Mesendoderm (in vitro differentiated cells): ENCODE data around the gene ABCA2.

ENCODE experiments used
- DNase-seq: peaks from one replicate; pipeline ENCODE4 v3.0.0; 2013
- H2AK5ac ChIP-seq: 2 replicates; pipeline ENCODE4 v1.6.1; 2013; ENCODE audit warnings: low read length, inconsistent platforms
- H2BK120ac ChIP-seq: 2 replicates; pipeline ENCODE4 v1.6.1; 2013; ENCODE audit warnings: low read depth, mild to moderate bottlenecking, low read length, moderate library complexity, mixed read lengths
- H2BK15ac ChIP-seq: replicated peaks from 2 replicates; pipeline ENCODE4 v1.6.1; 2013; ENCODE audit warnings: low read depth, mild to moderate bottlenecking, moderate library complexity
- H2BK5ac ChIP-seq: 2 replicates; pipeline ENCODE4 v1.6.1; 2013; ENCODE audit warnings: low read length, inconsistent platforms
- H3K18ac ChIP-seq: 2 replicates; pipeline ENCODE4 v1.6.1; 2013; ENCODE audit warnings: mild to moderate bottlenecking, low read length, mixed read lengths
- H3K23ac ChIP-seq: one replicate; pipeline ENCODE4 v1.6.1; 2013; ENCODE audit warnings: low read length
- H3K27ac ChIP-seq: 2 replicates; pipeline ENCODE4 v1.5.1; 2013; ENCODE audit warnings: low read depth, mild to moderate bottlenecking, inconsistent platforms, low read length, moderate library complexity
- H3K27me3 ChIP-seq: 2 replicates; pipeline ENCODE4 v1.6.1; 2013; ENCODE audit warnings: low read length, control low read depth, mild to moderate bottlenecking, inconsistent platforms; ENCODE audit not compliant: insufficient read depth, poor library complexity
- H3K36me3 ChIP-seq: 2 replicates; pipeline ENCODE4 v1.6.1; 2013; ENCODE audit warnings: low read length, inconsistent platforms; ENCODE audit not compliant: control insufficient read depth, insufficient read depth
- H3K4ac ChIP-seq: one replicate; pipeline ENCODE4 v1.6.1; 2013; ENCODE audit warnings: low read depth, mild to moderate bottlenecking, low read length, moderate library complexity
- H3K4me1 ChIP-seq: 2 replicates; pipeline ENCODE4 v1.6.1; 2013; ENCODE audit warnings: low read depth, low read length, inconsistent platforms; ENCODE audit not compliant: control insufficient read depth
- H3K4me2 ChIP-seq: 2 replicates; pipeline ENCODE4 v1.6.1; 2013; ENCODE audit warnings: low read length
- H3K4me3 ChIP-seq: 2 replicates; pipeline ENCODE4 v1.5.1; 2013; ENCODE audit warnings: mild to moderate bottlenecking, low read length
- H3K56ac ChIP-seq: one replicate; pipeline ENCODE4 v1.6.1; 2013; ENCODE audit warnings: low read length
- H3K79me1 ChIP-seq: 2 replicates; pipeline ENCODE4 v1.6.1; 2013; ENCODE audit warnings: low read length, inconsistent platforms
- H3K79me2 ChIP-seq: 2 replicates; pipeline ENCODE4 v1.6.1; 2013; ENCODE audit warnings: mild to moderate bottlenecking, low read length; ENCODE audit not compliant: control insufficient read depth, insufficient read depth
- H3K9ac ChIP-seq: 2 replicates; pipeline ENCODE4 v1.6.1; 2013; ENCODE audit warnings: low read length, inconsistent platforms
- H4K5ac ChIP-seq: one replicate; pipeline ENCODE4 v1.6.1; 2013; ENCODE audit warnings: low read length
- H4K8ac ChIP-seq: one replicate; pipeline ENCODE4 v1.6.1; 2013; ENCODE audit warnings: low read depth, mild to moderate bottlenecking, control low read depth, low read length, moderate library complexity
- whole genome bisulfite sequencing: extraction: QIAGEN DNeasy Blood & Tissue Kit; methylation state at CpG from one replicate; pipeline ENCODE4 v1.1.7; 2013; ENCODE audit warnings: low lambda C conversion rate, missing lambda C conversion rate; ENCODE audit not compliant: insufficient coverage; ENCODE audit errors: extremely low coverage; 5-methylcytosine and 5-hydroxymethylcytosine counted together

ABCA2 gene

DNA sequence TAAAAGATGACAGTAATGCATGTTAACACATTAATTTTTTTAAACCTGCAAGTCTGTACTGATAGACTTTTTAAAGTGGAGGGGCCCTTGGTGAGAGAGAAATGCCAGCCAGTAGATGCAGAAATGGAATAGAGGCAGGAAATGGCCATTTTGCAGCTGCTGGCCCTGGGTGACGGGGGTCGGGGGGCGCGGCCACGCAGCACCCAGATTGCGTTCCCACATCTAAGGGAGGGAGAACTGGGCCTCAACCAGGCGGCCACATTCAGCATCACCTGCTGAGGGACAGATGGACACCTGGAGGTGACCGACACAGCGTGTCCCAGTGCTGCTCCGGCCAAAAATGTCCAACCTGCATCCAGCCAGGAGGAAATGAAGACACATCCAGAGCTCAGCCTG lies 25.4 kb downstream of the ABCA2 start:
- WGBS, result no CpG with 5 or more reads among the region's 10 CpGs
- Histone ChIP-seq H2BK5ac (no peak overlapping the region), H3K4me3 (no peak overlapping the region)

DNA sequence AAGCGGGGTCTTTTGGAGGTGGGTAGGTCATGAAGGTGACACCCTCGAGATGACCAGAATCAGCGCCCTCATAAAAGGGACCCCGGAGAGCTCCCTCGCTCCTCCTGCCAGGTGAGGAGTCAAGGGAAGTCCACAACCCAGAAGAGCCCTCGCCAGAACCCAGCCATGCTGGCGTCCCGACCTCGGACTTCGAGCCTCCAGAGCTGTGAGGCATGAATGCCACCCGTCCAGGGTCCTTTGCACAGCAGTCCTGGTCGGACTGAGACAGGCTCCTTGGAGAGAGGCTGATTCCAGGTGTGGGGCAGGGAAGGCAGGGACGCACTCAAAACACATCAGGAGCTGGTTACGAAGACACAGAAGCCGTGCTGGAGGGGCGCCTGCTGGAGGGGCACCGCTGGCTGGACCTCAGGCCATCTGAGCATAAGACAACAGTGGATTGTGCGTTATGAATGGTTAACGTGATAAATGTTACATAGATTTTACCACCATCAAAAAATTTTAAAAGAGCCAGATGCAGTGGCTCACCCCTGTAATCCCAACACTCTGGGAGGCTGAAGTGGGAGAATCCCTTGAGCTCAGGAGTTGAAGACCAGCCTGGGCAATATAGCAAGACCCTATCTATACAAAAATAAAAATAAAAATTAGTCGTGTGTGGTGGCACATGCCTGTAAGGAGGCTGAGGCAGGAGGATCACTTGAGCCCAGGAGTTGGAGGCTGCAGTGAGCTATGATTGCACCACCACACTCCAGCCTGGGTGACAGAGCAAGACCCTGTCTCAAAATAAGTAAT lies 26.0 kb downstream of the ABCA2 start:
- Histone ChIP-seq H3K79me1 (no peaks in the 10 kb centered on the region), H2BK15ac (no peak overlapping the region), H2BK5ac (no peak overlapping the region), H3K23ac (no peak overlapping the region), H3K27ac (no peak overlapping the region), H3K4me3 (no peak overlapping the region), H2BK120ac (no peak overlapping the region), H2AK5ac (no peak overlapping the region), H4K8ac (no peak overlapping the region), H3K27me3 (no peaks in the 10 kb centered on the region), H3K18ac (no peak overlapping the region), H4K5ac (no peak overlapping the region), H3K4me1 (peaks cover 3% of the 10 kb centered on the region), H3K9ac (no peak overlapping the region), H3K36me3 (no peaks in the 10 kb centered on the region), H3K56ac (no peak overlapping the region), H3K4ac (no peak overlapping the region), H3K79me2 (no peaks in the 10 kb centered on the region), H3K4me2 (no peak overlapping the region)
- no CpG with 5 or more reads among the region's 20 CpGs for WGBS
- no peak for DNase-seq

More for the DNA sequence above, 25.4 kb downstream of the ABCA2 start:
- no peak overlapping the region for H4K8ac ChIP-seq
- H4K5ac ChIP-seq, result no peak overlapping the region
- H3K56ac ChIP-seq, result no peak overlapping the region
- no peak overlapping the region for H2AK5ac ChIP-seq
- H3K23ac ChIP-seq, result no peak overlapping the region
- H3K27me3 ChIP-seq, result no peaks in the 10 kb centered on the region
- no peak for DNase-seq
- no peaks in the 10 kb centered on the region for H3K36me3 ChIP-seq
- H3K4me1 ChIP-seq, result no peaks in the 10 kb centered on the region
- H3K27ac ChIP-seq, result no peak overlapping the region
- no peak overlapping the region for H3K9ac ChIP-seq
- H3K79me2 ChIP-seq, result no peaks in the 10 kb centered on the region
- no peaks in the 10 kb centered on the region for H3K79me1 ChIP-seq
- no peak overlapping the region for H3K18ac ChIP-seq
- H2BK15ac ChIP-seq, result no peak overlapping the region
- no peak overlapping the region for H2BK120ac ChIP-seq
- H3K4ac ChIP-seq, result no peak overlapping the region
- H3K4me2 ChIP-seq, result no peak overlapping the region

DNA sequence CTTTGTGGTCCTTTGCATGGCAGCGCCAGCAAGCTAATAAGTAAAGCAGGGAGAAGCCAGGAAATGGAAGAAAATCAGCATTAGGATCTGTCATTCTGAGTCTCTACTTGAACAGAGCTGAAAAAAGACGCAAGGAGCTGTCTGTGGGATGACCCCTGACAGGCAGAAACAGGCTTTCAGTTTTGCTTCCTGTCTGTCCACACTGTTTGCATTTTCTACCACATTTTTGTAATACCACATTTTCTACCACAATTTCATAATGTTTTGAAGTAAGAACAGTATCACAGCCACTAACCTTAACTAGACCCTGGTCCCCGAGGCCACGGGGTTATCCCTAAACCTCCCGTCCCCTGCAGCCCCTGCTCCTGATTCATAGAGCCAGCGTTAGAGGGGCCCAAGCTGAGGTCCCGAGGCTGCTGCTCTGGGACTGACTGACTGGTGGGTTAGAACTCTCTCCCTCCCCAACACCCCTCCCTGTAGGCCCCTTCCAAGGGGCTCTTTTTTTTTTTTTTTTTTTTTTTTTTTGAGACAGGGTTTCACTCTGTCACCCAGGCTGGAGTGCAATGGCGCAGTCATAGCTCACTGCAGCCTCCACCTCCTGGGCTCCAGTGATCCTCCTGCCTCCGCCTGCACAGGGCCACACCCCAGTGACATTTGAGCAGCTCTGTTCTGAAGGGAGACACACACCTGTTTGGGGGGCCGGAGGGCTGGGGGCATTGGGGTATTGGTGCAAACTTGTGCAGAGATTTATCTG lies 27.7 kb downstream of the ABCA2 start:
- Histone ChIP-seq H3K36me3 (no peaks in the 10 kb centered on the region), H2BK15ac (no peak overlapping the region), H3K79me1 (no peaks in the 10 kb centered on the region), H3K27ac (no peak overlapping the region), H3K18ac (no peak overlapping the region), H4K8ac (no peak overlapping the region), H3K4me2 (no peak overlapping the region), H3K23ac (no peak overlapping the region), H3K4me1 (peaks cover 3% of the 10 kb centered on the region), H3K56ac (no peak overlapping the region), H3K79me2 (no peaks in the 10 kb centered on the region), H4K5ac (no peak overlapping the region), H3K4me3 (no peak overlapping the region), H3K4ac (no peak overlapping the region), H2BK120ac (no peak overlapping the region), H3K9ac (no peak overlapping the region), H2AK5ac (no peak overlapping the region), H3K27me3 (no peaks in the 10 kb centered on the region), H2BK5ac (no peak overlapping the region)
- no CpG with 5 or more reads among the region's 10 CpGs for WGBS
- DNase-seq, result no peak

DNA sequence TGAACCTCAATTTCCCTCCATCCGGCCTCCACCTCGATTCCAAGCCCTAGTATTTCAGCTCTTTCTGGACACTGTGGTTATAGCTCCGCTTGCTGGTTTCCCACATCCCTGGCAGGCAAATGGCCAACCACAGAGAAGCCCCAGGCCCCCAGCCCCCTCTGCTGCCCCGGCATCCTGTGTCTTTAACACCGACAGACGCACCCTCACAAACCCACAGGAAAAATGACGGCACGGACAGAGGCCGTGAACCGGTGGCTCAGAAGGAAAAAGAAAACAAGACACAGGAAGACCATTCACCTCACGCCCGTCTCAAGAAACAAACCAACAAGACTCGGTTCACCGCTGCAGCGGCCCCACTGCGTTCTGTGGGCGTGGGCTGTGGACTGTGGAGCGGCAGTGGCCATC lies 30.2 kb downstream of the ABCA2 start:
- no CpG with 5 or more reads among the region's 18 CpGs for WGBS
- Histone ChIP-seq H4K5ac (no peak overlapping the region), H2AK5ac (no peak overlapping the region), H3K4me3 (no peak overlapping the region), H3K56ac (no peak overlapping the region), H3K79me1 (peaks cover 4% of the 10 kb centered on the region), H3K23ac (no peak overlapping the region), H3K27ac (no peak overlapping the region), H4K8ac (no peak overlapping the region), H2BK5ac (no peak overlapping the region), H3K4me1 (peaks cover 3% of the 10 kb centered on the region), H3K9ac (no peak overlapping the region), H2BK120ac (no peak overlapping the region), H3K4ac (no peak overlapping the region), H2BK15ac (no peak overlapping the region), H3K36me3 (no peaks in the 10 kb centered on the region), H3K79me2 (no peaks in the 10 kb centered on the region), H3K27me3 (no peaks in the 10 kb centered on the region), H3K18ac (no peak overlapping the region), H3K4me2 (no peak overlapping the region)
- DNase-seq, result no peak

DNA sequence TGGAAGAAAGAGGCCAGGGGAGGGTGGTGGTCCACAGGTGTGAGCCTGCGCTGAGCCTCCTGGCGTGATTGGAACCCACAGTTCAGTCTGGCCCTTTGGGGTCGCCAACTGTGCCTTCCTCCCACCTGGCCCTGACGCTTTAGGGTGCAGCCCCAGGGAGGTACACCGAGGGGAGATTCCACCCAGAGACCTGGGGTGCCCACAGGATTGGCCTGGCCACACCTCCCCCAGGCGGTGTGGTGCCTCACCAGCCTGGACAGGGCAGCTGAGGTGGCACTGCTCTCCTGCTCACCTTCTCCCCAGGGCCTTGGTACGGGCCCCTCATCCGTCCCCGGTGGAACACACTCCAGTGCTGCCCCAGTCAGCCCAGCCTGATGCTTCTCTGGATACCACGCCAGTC lies 30.7 kb downstream of the ABCA2 start:
- Histone ChIP-seq H2BK120ac (no peak overlapping the region), H3K56ac (no peak overlapping the region), H3K27ac (no peak overlapping the region), H3K23ac (no peak overlapping the region), H3K4ac (no peak overlapping the region), H3K4me2 (no peak overlapping the region), H3K27me3 (no peaks in the 10 kb centered on the region), H3K4me3 (no peak overlapping the region), H2BK15ac (no peak overlapping the region), H2AK5ac (no peak overlapping the region), H3K79me2 (no peaks in the 10 kb centered on the region), H4K5ac (no peak overlapping the region), H3K36me3 (no peaks in the 10 kb centered on the region), H3K4me1 (peaks cover 3% of the 10 kb centered on the region), H2BK5ac (no peak overlapping the region), H3K18ac (no peak overlapping the region), H3K79me1 (peaks cover 4% of the 10 kb centered on the region), H3K9ac (peak overlapping the region; percentile 24), H4K8ac (no peak overlapping the region)
- no peak for DNase-seq
- no CpG with 5 or more reads among the region's 10 CpGs for WGBS
